Glutamatergic neuron (in vitro differentiated cells): ENCODE data around the gene AHSG. TPM values are rescaled to one million over a fixed set of nuclear protein-coding genes. Genes with fewer than 3 reads are reported as not detected.

Experiments used
- DNase-seq: peaks from one replicate; pipeline ENCODE4 v3.0.0; 2022
- H3K27ac Mint-ChIP-seq: one replicate; pipeline ENCODE4 v1.8.0; 2020; ENCODE audit warnings: mild to moderate bottlenecking, mixed read lengths, inconsistent platforms; ENCODE audit not compliant: unreplicated experiment
- H3K27me3 Mint-ChIP-seq: one replicate; pipeline ENCODE4 v1.8.0; 2020; ENCODE audit warnings: mild to moderate bottlenecking, moderate library complexity, mixed read lengths, inconsistent platforms; ENCODE audit not compliant: unreplicated experiment
- H3K36me3 Mint-ChIP-seq: one replicate; pipeline ENCODE4 v1.8.0; 2020; ENCODE audit warnings: mild to moderate bottlenecking, mixed read lengths, inconsistent platforms; ENCODE audit not compliant: unreplicated experiment
- H3K4me1 Mint-ChIP-seq: one replicate; pipeline ENCODE4 v1.8.0; 2020; ENCODE audit warnings: mild to moderate bottlenecking, low read depth, mixed read lengths, inconsistent platforms; ENCODE audit not compliant: unreplicated experiment
- H3K4me3 Mint-ChIP-seq: one replicate; pipeline ENCODE4 v1.8.0; 2020; ENCODE audit warnings: mild to moderate bottlenecking, mixed read lengths, inconsistent platforms; ENCODE audit not compliant: unreplicated experiment
- H3K9me3 Mint-ChIP-seq: one replicate; pipeline ENCODE4 v1.8.0; 2020; ENCODE audit warnings: mild to moderate bottlenecking, moderate library complexity, mixed read lengths, inconsistent platforms; ENCODE audit not compliant: unreplicated experiment
- total RNA-seq: library from RNA; stranded (reverse); fragmentation: NEBNext Ultra II Directional; extraction: Animal tissue kit (Norgen Biotek cat#: 25700); gene quantifications from one replicate; pipeline ENCODE4 v1.2.1, GENCODE V29; 2021; ENCODE audit not compliant: unreplicated experiment
- TF ChIP-seq, protein P1 (sequence below): fragments of 200-600 bp; sonication (generic); IDR thresholded peaks from one replicate; pipeline ENCODE4 v1.5.0; 2021; ENCODE audit not compliant: partially characterized antibody, unreplicated experiment

Gene AHSG
- total RNA-seq, 1 donor from 2014 or later = not detected

DNA sequence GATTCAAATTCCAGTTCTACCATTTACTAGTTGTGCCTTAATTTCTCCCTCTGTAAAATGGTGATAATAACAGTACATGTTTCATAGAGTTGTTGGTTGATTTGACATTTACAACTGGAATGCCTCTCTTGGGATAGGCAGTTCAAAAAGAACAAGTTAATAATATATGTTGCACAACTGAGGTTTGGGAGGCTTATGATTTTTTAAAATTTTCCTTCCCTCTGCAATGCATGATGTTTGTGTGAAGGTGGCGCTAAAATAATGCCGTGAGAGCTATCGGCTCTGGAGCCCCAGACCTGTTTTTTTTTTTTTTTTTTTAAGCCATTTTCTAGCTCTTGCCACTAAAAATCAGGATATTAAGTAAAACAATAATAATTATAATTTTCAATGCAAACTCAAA is 23.7 kb upstream of the AHSG start:
- TF ChIP-seq, protein P1, sequence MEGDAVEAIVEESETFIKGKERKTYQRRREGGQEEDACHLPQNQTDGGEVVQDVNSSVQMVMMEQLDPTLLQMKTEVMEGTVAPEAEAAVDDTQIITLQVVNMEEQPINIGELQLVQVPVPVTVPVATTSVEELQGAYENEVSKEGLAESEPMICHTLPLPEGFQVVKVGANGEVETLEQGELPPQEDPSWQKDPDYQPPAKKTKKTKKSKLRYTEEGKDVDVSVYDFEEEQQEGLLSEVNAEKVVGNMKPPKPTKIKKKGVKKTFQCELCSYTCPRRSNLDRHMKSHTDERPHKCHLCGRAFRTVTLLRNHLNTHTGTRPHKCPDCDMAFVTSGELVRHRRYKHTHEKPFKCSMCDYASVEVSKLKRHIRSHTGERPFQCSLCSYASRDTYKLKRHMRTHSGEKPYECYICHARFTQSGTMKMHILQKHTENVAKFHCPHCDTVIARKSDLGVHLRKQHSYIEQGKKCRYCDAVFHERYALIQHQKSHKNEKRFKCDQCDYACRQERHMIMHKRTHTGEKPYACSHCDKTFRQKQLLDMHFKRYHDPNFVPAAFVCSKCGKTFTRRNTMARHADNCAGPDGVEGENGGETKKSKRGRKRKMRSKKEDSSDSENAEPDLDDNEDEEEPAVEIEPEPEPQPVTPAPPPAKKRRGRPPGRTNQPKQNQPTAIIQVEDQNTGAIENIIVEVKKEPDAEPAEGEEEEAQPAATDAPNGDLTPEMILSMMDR = no peak
- Mint-ChIP-seq H3K4me1 (no peaks in the 10 kb centered on the region), H3K27me3 (no peaks in the 10 kb centered on the region), H3K4me3 (no peak overlapping the region), H3K27ac (no peak overlapping the region), H3K9me3 (no peaks in the 10 kb centered on the region), H3K36me3 (peaks cover 9% of the 10 kb centered on the region)
- DNase-seq = no peak

DNA sequence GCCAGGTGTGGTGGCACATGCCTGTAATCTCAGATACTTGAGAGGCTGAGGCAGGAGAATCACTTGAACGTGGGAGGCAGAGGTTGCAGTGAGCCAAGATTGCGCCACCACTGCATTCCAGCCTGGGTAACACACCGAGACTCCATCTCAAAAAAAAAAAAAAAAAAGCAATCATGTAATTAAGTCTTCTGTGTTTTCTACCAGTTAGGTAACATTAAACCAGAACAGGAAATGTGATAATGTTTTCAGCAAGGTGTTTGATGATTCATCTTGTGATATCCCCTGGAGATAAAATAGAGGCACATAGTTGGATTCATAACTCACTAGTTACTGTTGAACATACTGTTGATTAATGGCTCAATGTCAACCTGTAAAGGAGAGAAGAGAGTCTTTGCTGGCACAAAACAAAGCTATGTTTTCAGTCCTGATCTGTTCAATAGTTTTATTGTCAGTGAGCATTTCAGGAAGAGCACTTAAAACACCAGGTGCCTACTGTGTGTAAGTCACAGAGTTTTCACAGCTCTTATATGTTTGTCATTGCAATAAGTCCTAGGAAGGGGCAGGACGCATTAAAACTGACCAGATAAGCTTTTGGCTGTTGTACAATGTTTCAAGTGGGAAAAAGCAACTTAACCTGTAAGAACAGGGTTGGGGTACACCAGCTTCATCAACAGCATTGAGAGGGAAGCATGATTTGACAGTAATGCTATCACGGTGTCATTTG is 22.8 kb upstream of the AHSG start:
- Mint-ChIP-seq H3K36me3 (no peaks in the 10 kb centered on the region), H3K4me3 (no peak overlapping the region), H3K27ac (no peak overlapping the region), H3K27me3 (no peaks in the 10 kb centered on the region), H3K9me3 (no peaks in the 10 kb centered on the region), H3K4me1 (no peaks in the 10 kb centered on the region)
- TF ChIP-seq, protein P1 = no peak
- DNase-seq = no peak

DNA sequence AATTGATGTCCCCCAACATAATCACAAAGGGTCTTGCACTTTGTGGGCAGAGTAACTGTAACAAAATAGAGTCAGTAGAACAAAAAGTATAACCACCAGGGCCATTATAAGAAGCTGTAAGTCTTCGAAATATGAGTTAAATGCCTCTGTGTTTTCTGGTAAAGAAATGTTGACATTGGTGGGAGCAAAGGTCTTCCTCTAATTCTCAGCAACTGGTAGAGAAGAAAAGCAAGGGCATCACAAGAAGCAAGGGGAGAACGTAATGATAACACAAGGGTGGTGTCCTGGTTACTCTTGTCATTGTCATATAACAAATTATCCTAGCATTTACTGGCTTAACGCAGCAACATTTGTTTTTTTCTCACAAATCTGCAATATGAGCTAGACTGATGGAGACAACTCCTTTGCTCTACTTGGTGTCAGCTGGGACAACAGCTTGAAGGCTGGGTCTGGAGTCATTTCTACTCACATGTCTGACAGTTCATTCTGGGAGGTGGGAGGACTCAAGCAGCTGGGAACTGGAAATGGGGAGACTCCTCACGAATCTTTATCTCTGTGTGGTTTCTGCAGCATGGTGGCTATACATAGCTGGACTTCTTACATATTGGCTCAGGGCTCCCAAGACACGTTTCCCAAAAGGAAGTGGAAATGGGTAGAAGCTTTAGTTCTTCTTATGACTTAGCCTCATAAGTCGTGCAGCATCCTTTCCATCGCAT is 22.1 kb upstream of the AHSG start:
- Mint-ChIP-seq H3K27me3 (no peaks in the 10 kb centered on the region), H3K27ac (no peak overlapping the region), H3K4me1 (no peaks in the 10 kb centered on the region), H3K4me3 (no peak overlapping the region), H3K36me3 (no peaks in the 10 kb centered on the region), H3K9me3 (no peaks in the 10 kb centered on the region)
- TF ChIP-seq, protein P1 = no peak
- DNase-seq = no peak

DNA sequence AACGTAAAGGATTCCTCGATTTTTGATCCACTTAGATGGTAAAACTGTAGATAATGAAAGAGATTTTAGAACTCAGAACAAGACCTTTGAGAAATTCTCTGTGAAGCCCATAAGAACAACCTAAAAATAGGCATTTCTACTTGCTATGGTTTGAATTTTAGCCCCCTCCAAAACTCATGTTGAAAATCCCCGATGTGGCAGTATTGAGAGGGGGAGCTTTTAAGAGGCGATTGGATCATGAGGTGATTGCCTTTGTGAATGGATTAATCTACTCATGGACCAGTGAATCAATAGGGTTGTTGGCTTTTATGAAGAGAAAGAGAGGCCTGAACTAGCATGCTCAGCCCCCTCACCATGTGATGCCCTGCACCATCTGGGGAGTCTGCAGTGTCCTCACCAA is 20.2 kb upstream of the AHSG start:
- TF ChIP-seq, protein P1 = no peak
- Mint-ChIP-seq H3K36me3 (no peaks in the 10 kb centered on the region), H3K4me1 (no peaks in the 10 kb centered on the region), H3K27ac (no peak overlapping the region), H3K9me3 (no peaks in the 10 kb centered on the region), H3K27me3 (no peaks in the 10 kb centered on the region), H3K4me3 (no peak overlapping the region)
- no peak for DNase-seq

DNA sequence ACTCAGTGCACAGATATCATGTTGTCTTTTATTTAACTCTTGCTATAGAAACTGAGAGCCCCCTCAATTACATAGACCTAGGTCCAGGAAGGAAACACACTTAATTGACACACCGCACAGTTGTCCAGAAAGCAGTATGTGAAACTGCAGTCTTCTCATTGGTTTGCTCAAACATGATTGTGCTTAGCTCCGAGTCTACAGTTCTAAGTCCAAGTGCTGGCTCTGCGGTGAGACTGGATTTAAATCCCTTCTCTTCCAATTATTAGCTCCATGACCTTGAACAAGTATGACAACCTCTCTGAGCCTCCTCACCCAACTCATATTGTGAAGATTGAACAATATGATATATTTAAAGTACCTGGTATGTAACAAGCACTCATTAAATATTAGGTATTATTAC is 19.0 kb upstream of the AHSG start:
- DNase-seq = no peak
- TF ChIP-seq, protein P1 = no peak
- Mint-ChIP-seq H3K4me1 (no peaks in the 10 kb centered on the region), H3K4me3 (no peak overlapping the region), H3K36me3 (no peaks in the 10 kb centered on the region), H3K27me3 (peaks cover 3% of the 10 kb centered on the region), H3K27ac (no peak overlapping the region), H3K9me3 (no peaks in the 10 kb centered on the region)
